Bronchial epithelial cell (primary cell): ENCODE data around the gene SLC44A5. TPM values are rescaled to one million over a fixed set of nuclear protein-coding genes. Genes with fewer than 3 reads are reported as not detected.

Experiments used
- DNase-seq: peaks from one replicate; pipeline ENCODE4 v3.0.0-alpha.2; 2010; ENCODE audit warnings: low read depth
- FAIRE-seq: peaks from 2 replicates; lab custom pipeline; 2011; peaks lifted over from hg19 to GRCh38; lab: Jason Lieb, UNC
- H3K27me3 ChIP-seq: 2 replicates; pipeline ENCODE4 v1.5.1; 2011; ENCODE audit warnings: low read length; ENCODE audit not compliant: control insufficient read depth, insufficient read depth
- H3K36me3 ChIP-seq: 2 replicates; pipeline ENCODE4 v1.5.1; 2011; ENCODE audit warnings: low read length; ENCODE audit not compliant: control insufficient read depth, insufficient read depth
- H3K4me3 ChIP-seq: 2 replicates; pipeline ENCODE4 v1.5.1; 2011; ENCODE audit warnings: mild to moderate bottlenecking, low read depth, low read length, control low read depth
- CTCF ChIP-seq: IDR thresholded peaks from 2 replicates; pipeline ENCODE4 v1.5.1; 2011; ENCODE audit warnings: mild to moderate bottlenecking, moderate library complexity, low read length, control low read depth, inconsistent platforms; ENCODE audit not compliant: insufficient read depth, severe bottlenecking
- total RNA-seq: library from RNA; depleted of rRNA; stranded (reverse); fragments of >200 nt; gene quantifications from 2 replicates; pipeline ENCODE4 v1.2.1, GENCODE V29; 2014

SLC44A5 gene
- total RNA-seq, 1 donor from 2014 or later, result under 0.01 TPM

- FAIRE-seq (no peak), DNase-seq (no peak)
- Histone ChIP-seq H3K27me3 (no peaks in the 10 kb centered on the region), H3K36me3 (no peaks in the 10 kb centered on the region), H3K4me3 (no peak overlapping the region)
- no peak for TF ChIP-seq CTCF
Observed at GRCh38 chr1:75469586-75470173, 141.2 kb downstream of the SLC44A5 start.

GRCh38 chr1:75461808-75462325 is 149.0 kb downstream of the SLC44A5 start:
- TF ChIP-seq CTCF, result no peak
- no peak for FAIRE-seq

GRCh38 chr1:75449998-75450397 is 160.9 kb downstream of the SLC44A5 start:
- FAIRE-seq (no peak), DNase-seq (no peak)
- no peak overlapping the region for H3K4me3 ChIP-seq
- H3K36me3 ChIP-seq, result no peaks in the 10 kb centered on the region
- H3K27me3 ChIP-seq, result no peaks in the 10 kb centered on the region
- no peak for TF ChIP-seq CTCF

More at GRCh38 chr1:75461808-75462325, 149.0 kb downstream of the SLC44A5 start:
- no peak for DNase-seq
- Histone ChIP-seq H3K4me3 (no peak overlapping the region), H3K27me3 (no peaks in the 10 kb centered on the region), H3K36me3 (no peaks in the 10 kb centered on the region)

- no peak for DNase-seq
- Histone ChIP-seq H3K36me3 (no peaks in the 10 kb centered on the region), H3K27me3 (no peaks in the 10 kb centered on the region), H3K4me3 (no peak overlapping the region)
- no peak for TF ChIP-seq CTCF
- no peak for FAIRE-seq
Observed at GRCh38 chr1:75444220-75444619, 166.7 kb downstream of the SLC44A5 start.

GRCh38 chr1:75440274-75440673 is 170.6 kb downstream of the SLC44A5 start:
- no peak overlapping the region for H3K4me3 ChIP-seq
- no peak for FAIRE-seq
- no peak for DNase-seq
- no peaks in the 10 kb centered on the region for H3K36me3 ChIP-seq
- no peak for TF ChIP-seq CTCF
- H3K27me3 ChIP-seq, result no peaks in the 10 kb centered on the region

- TF ChIP-seq CTCF, result no peak
- no peak overlapping the region for H3K4me3 ChIP-seq
- FAIRE-seq (no peak), DNase-seq (no peak)
- no peaks in the 10 kb centered on the region for H3K27me3 ChIP-seq
- no peaks in the 10 kb centered on the region for H3K36me3 ChIP-seq
Observed at GRCh38 chr1:75438355-75438754, 172.6 kb downstream of the SLC44A5 start.
